HepG2 (cell line): ENCODE data around the gene SLC5A10. TPM values are rescaled to one million over a fixed set of nuclear protein-coding genes. Genes with fewer than 3 reads are reported as not detected.

Source experiments
- ATAC-seq: fragments of 200-7000 bp; cut with Tn5 transposase; 3 replicates; pipeline ENCODE4 v1.9.1; 2020; ENCODE audit warnings: mild to moderate bottlenecking, moderate library complexity
- BruUV-seq: library from RNA; stranded (reverse); fragments of 400-500 nt; replicated peaks from 2 replicates; lab custom pipeline; 2021; lab: Mats Ljungman, UMichigan
- CTCF ChIA-PET: fragments of 300-600 bp; formaldehyde crosslinking; extraction: SDS; loops from one replicate; lab custom pipeline; 2021; ENCODE audit warnings: low total read pairs, inconsistent platforms, low intra/inter-chr PET ratio; lab: Yijun Ruan, JAX
- POLR2A ChIA-PET: fragments of 350-600 bp; sonication (Branson Sonifier 250); formaldehyde crosslinking; loops from one replicate; lab custom pipeline; 2020; ENCODE audit warnings: antibody characterized with exemption, inconsistent platforms; lab: Yijun Ruan, JAX
- DNase-seq: peaks from one replicate; pipeline ENCODE4 v3.0.0-alpha.2; 2015; ENCODE audit warnings: low spot score
- FAIRE-seq: peaks from 3 replicates; lab custom pipeline; 2011; peaks lifted over from hg19 to GRCh38; lab: Jason Lieb, UNC
- H2AFZ ChIP-seq: one replicate; pipeline ENCODE4 v1.6.1; 2011; ENCODE audit warnings: low read length, inconsistent platforms
- H3K27ac ChIP-seq: fragments of 300-600 bp; 3 replicates; pipeline ENCODE4 v1.8.0; 2011; ENCODE audit warnings: mixed run types, mild to moderate bottlenecking, mixed read lengths, low read length, inconsistent platforms; ENCODE audit not compliant: insufficient read depth; ENCODE audit errors: extremely low read length
- H3K27me3 ChIP-seq, 2 experiments: fragments of 200-600 bp in 1 of 2; 2 replicates in 1 of 2; 3 replicates in 1 of 2; pipeline versions ENCODE4 v1.6.0 to v1.8.0; 2011; ENCODE audit warnings: low read length in 2 of 2, mild to moderate bottlenecking in 2 of 2, moderate library complexity in 2 of 2, inconsistent platforms in 1 of 2; ENCODE audit not compliant: insufficient read depth in 2 of 2, control insufficient read depth in 1 of 2
- H3K36me3 ChIP-seq, 2 experiments: fragments of 200-600 bp in 1 of 2; replicated peaks in 1 of 2; 2 replicates in 1 of 2; 3 replicates in 1 of 2; pipeline versions ENCODE4 v1.5.1 to v1.8.0; 2011; ENCODE audit warnings: low read length in 2 of 2, inconsistent platforms in 1 of 2; ENCODE audit not compliant: insufficient read depth in 2 of 2, control insufficient read depth in 1 of 2
- H3K4me1 ChIP-seq: 2 replicates; pipeline ENCODE4 v1.5.1; 2012; ENCODE audit warnings: low read length, inconsistent platforms; ENCODE audit not compliant: insufficient read depth
- H3K4me2 ChIP-seq: 2 replicates; pipeline ENCODE4 v1.6.0; 2011; ENCODE audit warnings: low read depth, low read length, inconsistent platforms
- H3K4me3 ChIP-seq, 3 experiments: fragments of 200-600 bp in 1 of 3; sonication (generic), shearing (Covaris generic) in 1 of 3; replicated peaks in 1 of 3; 2 replicates each; pipeline ENCODE4 v1.5.1; 2011 to 2016; ENCODE audit warnings: low read length in 3 of 3, inconsistent platforms in 2 of 3, low read depth in 2 of 3, mild to moderate bottlenecking in 2 of 3, control low read depth in 1 of 3, mixed read lengths in 1 of 3; ENCODE audit not compliant: insufficient read depth in 1 of 3
- H3K79me2 ChIP-seq: one replicate; pipeline ENCODE4 v1.6.1; 2011; ENCODE audit warnings: low read length, inconsistent platforms; ENCODE audit not compliant: insufficient read depth
- H3K9ac ChIP-seq: 2 replicates; pipeline ENCODE4 v1.6.0; 2011; ENCODE audit warnings: mild to moderate bottlenecking, low read depth, low read length, inconsistent platforms; ENCODE audit not compliant: insufficient read depth
- H3K9me3 ChIP-seq: 2 replicates; pipeline ENCODE4 v1.5.1; 2012; ENCODE audit warnings: mild to moderate bottlenecking, low read length
- H4K20me1 ChIP-seq: 2 replicates; pipeline ENCODE4 v1.6.0; 2011; ENCODE audit warnings: inconsistent platforms, mild to moderate bottlenecking, low read length, moderate library complexity; ENCODE audit not compliant: insufficient read depth
- BRD4 ChIP-seq: sonication (generic); formaldehyde crosslinking; IDR thresholded peaks from 2 replicates; pipeline ENCODE4 v1.4.0; 2020; ENCODE audit warnings: missing genetic modification reagents
- CAMTA2 ChIP-seq: sonication (generic); formaldehyde crosslinking; IDR thresholded peaks from 2 replicates; pipeline ENCODE4 v1.4.0; 2020; ENCODE audit warnings: mild to moderate bottlenecking, missing genetic modification reagents, borderline replicate concordance
- RFX5 ChIP-seq: IDR thresholded peaks from 2 replicates; pipeline ENCODE4 v1.6.1; 2011; ENCODE audit warnings: low read depth, low read length, improper control_type of control experiment
- SIX4 ChIP-seq: sonication (generic); formaldehyde crosslinking; IDR thresholded peaks from 2 replicates; pipeline ENCODE4 v1.4.0; 2020; ENCODE audit warnings: missing genetic modification reagents
- SOX13 ChIP-seq, 3 experiments: fragments of 450-650 bp in 1 of 3; sonication (generic) in 1 of 3; formaldehyde crosslinking in 1 of 3; IDR thresholded peaks in 2 of 3; conservative IDR thresholded peaks in 1 of 3; 2 replicates each; pipeline versions ENCODE4 v1.5.0 to v1.6.1; 2016 to 2020; ENCODE audit warnings: antibody characterized with exemption in 1 of 3, mild to moderate bottlenecking in 1 of 3, missing compliant biosample characterization in 1 of 3, missing genetic modification reagents in 1 of 3, moderate library complexity in 1 of 3
- SRY ChIP-seq: sonication (generic); formaldehyde crosslinking; IDR thresholded peaks from 2 replicates; pipeline ENCODE4 v1.8.0; 2022; ENCODE audit warnings: mild to moderate bottlenecking, missing genetic modification reagents
- ZNF263 ChIP-seq: sonication (generic); formaldehyde crosslinking; IDR thresholded peaks from 2 replicates; pipeline ENCODE4 v1.4.0; 2020; ENCODE audit warnings: missing genetic modification reagents
- ZNF564 ChIP-seq: sonication (generic); formaldehyde crosslinking; IDR thresholded peaks from 2 replicates; pipeline ENCODE4 v1.8.1; 2023; ENCODE audit warnings: mild to moderate bottlenecking, missing genetic modification reagents
- ZSCAN21 ChIP-seq: sonication (generic); formaldehyde crosslinking; IDR thresholded peaks from 2 replicates; pipeline ENCODE4 v1.8.0; 2022; ENCODE audit warnings: mild to moderate bottlenecking, missing genetic modification reagents, moderate library complexity, borderline replicate concordance
- WGBS: methylation state at CpG from one replicate; pipeline ENCODE4 v1.1.6; 2017; ENCODE audit warnings: low lambda C conversion rate; 5-methylcytosine and 5-hydroxymethylcytosine counted together
- in situ Hi-C: cut with HindIII; loops from 2 replicates; pipeline ENCODE4 v1.10.0; 2017; ENCODE audit warnings: low pct_unique_long_range_greater_than_20kb; ENCODE audit not compliant: extremely low pct_ligation_motif_present
- intact Hi-C: fragments of 100-400 bp; cut with micrococcal nuclease; formaldehyde crosslinking; loops from one replicate; pipeline ENCODE4 v1.10.0; 2022; ENCODE audit not compliant: unreplicated experiment
- polyA plus RNA-seq, 8 experiments: library from polyadenylated mRNA; depleted of rRNA in 3 of 8; stranded (reverse) in 7 of 8; unstranded in 1 of 8; fragments of >200 nt; fragmentation: Illumina TruSeq in 4 of 8; extraction: Trizol in 4 of 8; gene quantifications; 2 replicates each; pipeline versions ENCODE4 v1.2.1 to v1.2.3, GENCODE V29; 2011 to 2016; ENCODE audit warnings: low read depth in 4 of 8, missing spikeins in 1 of 8, mixed read lengths in 1 of 8; ENCODE audit not compliant: insufficient read depth in 1 of 8
- total RNA-seq, 5 experiments: library from RNA; depleted of rRNA; stranded (reverse); fragments of >200 nt; fragmentation: Illumina TruSeq; extraction: Trizol; gene quantifications; 2 replicates each; pipeline ENCODE4 v1.2.3, GENCODE V29; 2016; ENCODE audit warnings: low read depth in 1 of 5
- TF ChIP-seq, protein P1 (sequence below): sonication (generic); formaldehyde crosslinking; IDR thresholded peaks from 2 replicates; pipeline ENCODE4 v1.5.0; 2020; ENCODE audit warnings: missing genetic modification reagents
- TF ChIP-seq, protein P2 (sequence below): sonication (generic); formaldehyde crosslinking; IDR thresholded peaks from 2 replicates; pipeline ENCODE4 v1.4.0; 2020; ENCODE audit warnings: missing genetic modification reagents, borderline replicate concordance
- TF ChIP-seq, protein P3 (sequence below): sonication (generic); formaldehyde crosslinking; IDR thresholded peaks from 2 replicates; pipeline ENCODE4 v1.8.1; 2023; ENCODE audit warnings: missing genetic modification reagents, inconsistent platforms, borderline replicate concordance

Gene SLC5A10
- total and polyA plus RNA-seq, 2 of the 13 experiments (the other 11 are each of a cell fraction or from before 2014, with no cell fraction given) = 0.05 TPM; not detected in 1

DNA sequence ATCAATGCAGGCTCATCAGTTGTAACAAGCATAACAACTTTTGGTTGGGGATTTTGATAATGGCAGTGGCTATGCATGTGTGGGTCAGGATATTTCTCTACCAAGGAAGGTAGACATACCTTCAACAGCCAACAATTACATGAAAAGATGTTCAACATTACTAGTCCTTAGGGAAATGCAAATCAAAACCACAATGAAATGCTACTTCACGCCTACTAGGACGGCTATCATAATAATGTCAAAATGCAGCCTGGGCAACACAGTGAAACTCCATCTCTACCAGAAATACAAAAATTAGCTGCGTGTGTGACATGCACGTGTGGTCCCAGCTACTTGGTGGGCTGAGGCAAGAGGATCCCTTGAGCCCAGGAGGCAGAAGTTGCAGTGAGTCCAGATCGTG is 7.3 kb upstream of the SLC5A10 start:
- Histone ChIP-seq H3K27me3 (peaks cover 0 to 48% of the 10 kb centered on the region in 2 experiments; a peak in 3 of 5 replicates), H3K9ac (no peak overlapping the region)
- no peak for TF ChIP-seq ZNF564
- no peak for TF ChIP-seq SOX13 (IDR thresholded peaks at IDR 0.05)
- TF ChIP-seq SOX13 (CRISPR knock-in tag; conservative IDR thresholded peaks at IDR 0.05 in 1 of 2, IDR thresholded peaks at IDR 0.05 in 1 of 2) = no peak
- TF ChIP-seq, all 625 proteins: peak for 0
- ChIA-PET POLR2A (no interaction called here), CTCF (no interaction called here)
- no peak for DNase-seq
- Histone ChIP-seq H3K4me2 (no peak overlapping the region), H3K9me3 (no peaks in the 10 kb centered on the region), H3K79me2 (no peaks in the 10 kb centered on the region), H3K4me3 (no peak overlapping the region), H3K27ac (no peak overlapping the region), H4K20me1 (no peaks in the 10 kb centered on the region), H3K4me1 (no peaks in the 10 kb centered on the region), H3K36me3 (no peaks in the 10 kb centered on the region), H2AFZ (no peak overlapping the region)
- ATAC-seq = no peak
- FAIRE-seq = no peak
- intact Hi-C loops (no loop called here), in situ Hi-C loops (no loop called here)
- no TSS peak for BruUV-seq
- WGBS = 39% methylated on average over 5 of the region's 5 CpGs

DNA sequence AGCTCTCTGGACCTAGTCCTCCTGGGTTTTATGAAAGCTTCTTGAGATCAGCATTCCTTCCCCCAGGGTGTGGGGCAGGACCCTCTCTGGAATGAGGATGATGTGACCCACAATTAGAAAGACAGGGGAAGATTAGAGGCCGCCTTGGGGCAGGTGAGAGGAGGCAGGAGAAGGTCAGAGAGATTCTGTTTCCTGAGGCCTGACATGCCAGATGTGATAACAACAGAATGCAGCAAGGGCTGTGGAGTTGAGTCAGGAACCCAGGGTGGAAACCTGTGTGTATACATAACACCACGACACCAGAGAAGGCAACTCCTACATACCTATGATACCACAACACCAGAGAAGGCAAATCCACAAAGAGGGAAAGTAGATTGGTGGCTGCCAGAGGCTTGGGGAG is 5.4 kb upstream of the SLC5A10 start:
- Histone ChIP-seq H3K9me3 (no peaks in the 10 kb centered on the region), H2AFZ (no peak overlapping the region), H3K79me2 (no peaks in the 10 kb centered on the region), H3K4me3 (no peak overlapping the region), H3K27me3 (peaks cover 0 to 42% of the 10 kb centered on the region in 2 experiments; a peak in 2 of 5 replicates), H3K4me1 (peaks cover 14% of the 10 kb centered on the region), H3K9ac (no peak overlapping the region), H3K4me2 (no peak overlapping the region), H3K27ac (no peak overlapping the region), H3K36me3 (no peaks in the 10 kb centered on the region), H4K20me1 (no peaks in the 10 kb centered on the region)
- WGBS = 0% methylated on average over 2 of the region's 2 CpGs
- no peak for FAIRE-seq
- no peak for DNase-seq
- intact Hi-C loops = no loop called here
- POLR2A ChIA-PET = no interaction called here
- in situ Hi-C loops = no loop called here
- CTCF ChIA-PET = no interaction called here
- no peak for ATAC-seq
- no TSS peak for BruUV-seq
- no peak for TF ChIP-seq SRY
- TF ChIP-seq BRD4 (CRISPR knock-in tag) = no peak
- TF ChIP-seq SIX4 (CRISPR knock-in tag) = no peak
- TF ChIP-seq, protein P1, sequence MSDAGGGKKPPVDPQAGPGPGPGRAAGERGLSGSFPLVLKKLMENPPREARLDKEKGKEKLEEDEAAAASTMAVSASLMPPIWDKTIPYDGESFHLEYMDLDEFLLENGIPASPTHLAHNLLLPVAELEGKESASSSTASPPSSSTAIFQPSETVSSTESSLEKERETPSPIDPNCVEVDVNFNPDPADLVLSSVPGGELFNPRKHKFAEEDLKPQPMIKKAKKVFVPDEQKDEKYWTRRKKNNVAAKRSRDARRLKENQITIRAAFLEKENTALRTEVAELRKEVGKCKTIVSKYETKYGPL (CRISPR knock-in tag) = no peak
- TF ChIP-seq CAMTA2 (CRISPR knock-in tag) = no peak
- TF ChIP-seq, protein P2, sequence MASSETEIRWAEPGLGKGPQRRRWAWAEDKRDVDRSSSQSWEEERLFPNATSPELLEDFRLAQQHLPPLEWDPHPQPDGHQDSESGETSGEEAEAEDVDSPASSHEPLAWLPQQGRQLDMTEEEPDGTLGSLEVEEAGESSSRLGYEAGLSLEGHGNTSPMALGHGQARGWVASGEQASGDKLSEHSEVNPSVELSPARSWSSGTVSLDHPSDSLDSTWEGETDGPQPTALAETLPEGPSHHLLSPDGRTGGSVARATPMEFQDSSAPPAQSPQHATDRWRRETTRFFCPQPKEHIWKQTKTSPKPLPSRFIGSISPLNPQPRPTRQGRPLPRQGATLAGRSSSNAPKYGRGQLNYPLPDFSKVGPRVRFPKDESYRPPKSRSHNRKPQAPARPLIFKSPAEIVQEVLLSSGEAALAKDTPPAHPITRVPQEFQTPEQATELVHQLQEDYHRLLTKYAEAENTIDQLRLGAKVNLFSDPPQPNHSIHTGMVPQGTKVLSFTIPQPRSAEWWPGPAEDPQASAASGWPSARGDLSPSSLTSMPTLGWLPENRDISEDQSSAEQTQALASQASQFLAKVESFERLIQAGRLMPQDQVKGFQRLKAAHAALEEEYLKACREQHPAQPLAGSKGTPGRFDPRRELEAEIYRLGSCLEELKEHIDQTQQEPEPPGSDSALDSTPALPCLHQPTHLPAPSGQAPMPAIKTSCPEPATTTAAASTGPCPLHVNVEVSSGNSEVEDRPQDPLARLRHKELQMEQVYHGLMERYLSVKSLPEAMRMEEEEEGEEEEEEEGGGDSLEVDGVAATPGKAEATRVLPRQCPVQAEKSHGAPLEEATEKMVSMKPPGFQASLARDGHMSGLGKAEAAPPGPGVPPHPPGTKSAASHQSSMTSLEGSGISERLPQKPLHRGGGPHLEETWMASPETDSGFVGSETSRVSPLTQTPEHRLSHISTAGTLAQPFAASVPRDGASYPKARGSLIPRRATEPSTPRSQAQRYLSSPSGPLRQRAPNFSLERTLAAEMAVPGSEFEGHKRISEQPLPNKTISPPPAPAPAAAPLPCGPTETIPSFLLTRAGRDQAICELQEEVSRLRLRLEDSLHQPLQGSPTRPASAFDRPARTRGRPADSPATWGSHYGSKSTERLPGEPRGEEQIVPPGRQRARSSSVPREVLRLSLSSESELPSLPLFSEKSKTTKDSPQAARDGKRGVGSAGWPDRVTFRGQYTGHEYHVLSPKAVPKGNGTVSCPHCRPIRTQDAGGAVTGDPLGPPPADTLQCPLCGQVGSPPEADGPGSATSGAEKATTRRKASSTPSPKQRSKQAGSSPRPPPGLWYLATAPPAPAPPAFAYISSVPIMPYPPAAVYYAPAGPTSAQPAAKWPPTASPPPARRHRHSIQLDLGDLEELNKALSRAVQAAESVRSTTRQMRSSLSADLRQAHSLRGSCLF (CRISPR knock-in tag) = no peak
- TF ChIP-seq, protein P3, sequence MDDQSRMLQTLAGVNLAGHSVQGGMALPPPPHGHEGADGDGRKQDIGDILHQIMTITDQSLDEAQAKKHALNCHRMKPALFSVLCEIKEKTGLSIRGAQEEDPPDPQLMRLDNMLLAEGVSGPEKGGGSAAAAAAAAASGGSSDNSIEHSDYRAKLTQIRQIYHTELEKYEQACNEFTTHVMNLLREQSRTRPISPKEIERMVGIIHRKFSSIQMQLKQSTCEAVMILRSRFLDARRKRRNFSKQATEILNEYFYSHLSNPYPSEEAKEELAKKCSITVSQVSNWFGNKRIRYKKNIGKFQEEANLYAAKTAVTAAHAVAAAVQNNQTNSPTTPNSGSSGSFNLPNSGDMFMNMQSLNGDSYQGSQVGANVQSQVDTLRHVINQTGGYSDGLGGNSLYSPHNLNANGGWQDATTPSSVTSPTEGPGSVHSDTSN (CRISPR knock-in tag) = no peak
- TF ChIP-seq RFX5 = no peak
- no peak for TF ChIP-seq ZSCAN21 (CRISPR knock-in tag)
- no peak for TF ChIP-seq ZNF263 (CRISPR knock-in tag)
